ENCODE data around the gene PXYLP1.

The PXYLP1 gene

DNA sequence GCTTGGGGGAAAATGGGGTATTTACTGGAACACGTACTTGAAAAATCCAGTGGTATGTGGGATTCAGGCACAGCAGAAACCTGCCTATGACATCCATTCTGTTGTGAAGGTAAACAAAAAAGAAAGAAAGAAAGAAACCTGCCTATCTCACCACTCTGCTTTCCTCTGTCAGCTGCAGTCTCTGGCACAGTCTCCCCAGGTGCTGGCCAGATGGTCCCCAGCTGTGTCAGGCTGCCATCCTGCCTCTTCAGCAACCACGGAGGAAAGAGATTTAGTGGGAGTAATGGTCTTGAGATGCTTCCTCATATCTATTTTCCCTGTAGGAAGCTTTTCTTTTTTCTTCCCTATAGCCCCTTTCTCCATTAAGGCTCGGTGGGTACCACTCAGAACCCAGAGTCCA is 2.5 kb upstream of the PXYLP1 start:
- TF ChIP-seq, protein P1, sequence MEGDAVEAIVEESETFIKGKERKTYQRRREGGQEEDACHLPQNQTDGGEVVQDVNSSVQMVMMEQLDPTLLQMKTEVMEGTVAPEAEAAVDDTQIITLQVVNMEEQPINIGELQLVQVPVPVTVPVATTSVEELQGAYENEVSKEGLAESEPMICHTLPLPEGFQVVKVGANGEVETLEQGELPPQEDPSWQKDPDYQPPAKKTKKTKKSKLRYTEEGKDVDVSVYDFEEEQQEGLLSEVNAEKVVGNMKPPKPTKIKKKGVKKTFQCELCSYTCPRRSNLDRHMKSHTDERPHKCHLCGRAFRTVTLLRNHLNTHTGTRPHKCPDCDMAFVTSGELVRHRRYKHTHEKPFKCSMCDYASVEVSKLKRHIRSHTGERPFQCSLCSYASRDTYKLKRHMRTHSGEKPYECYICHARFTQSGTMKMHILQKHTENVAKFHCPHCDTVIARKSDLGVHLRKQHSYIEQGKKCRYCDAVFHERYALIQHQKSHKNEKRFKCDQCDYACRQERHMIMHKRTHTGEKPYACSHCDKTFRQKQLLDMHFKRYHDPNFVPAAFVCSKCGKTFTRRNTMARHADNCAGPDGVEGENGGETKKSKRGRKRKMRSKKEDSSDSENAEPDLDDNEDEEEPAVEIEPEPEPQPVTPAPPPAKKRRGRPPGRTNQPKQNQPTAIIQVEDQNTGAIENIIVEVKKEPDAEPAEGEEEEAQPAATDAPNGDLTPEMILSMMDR (IDR thresholded peaks at IDR 0.05), result no peak

DNA sequence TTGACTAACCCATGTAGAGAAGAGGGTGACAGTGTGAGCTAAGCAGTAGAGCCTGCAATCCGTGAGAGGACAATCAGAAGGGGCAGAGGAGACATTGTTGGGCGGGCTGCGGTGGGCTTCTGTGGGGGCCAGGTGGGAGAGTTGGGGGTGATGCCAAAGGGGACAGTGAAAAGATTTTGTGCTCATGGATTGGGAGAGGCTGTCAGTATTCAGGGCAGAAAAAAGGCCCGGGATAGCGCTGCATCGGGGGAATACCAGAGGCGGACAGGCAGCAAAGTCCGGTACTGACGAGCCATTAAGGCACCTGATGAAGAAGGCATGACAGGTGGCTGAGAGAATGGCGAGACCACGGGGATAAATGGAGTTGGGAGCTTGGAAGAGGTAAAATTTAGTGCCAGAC is 1.3 kb upstream of the PXYLP1 start:
- TF ChIP-seq, protein P1 (IDR thresholded peaks at IDR 0.05), result no peak

DNA sequence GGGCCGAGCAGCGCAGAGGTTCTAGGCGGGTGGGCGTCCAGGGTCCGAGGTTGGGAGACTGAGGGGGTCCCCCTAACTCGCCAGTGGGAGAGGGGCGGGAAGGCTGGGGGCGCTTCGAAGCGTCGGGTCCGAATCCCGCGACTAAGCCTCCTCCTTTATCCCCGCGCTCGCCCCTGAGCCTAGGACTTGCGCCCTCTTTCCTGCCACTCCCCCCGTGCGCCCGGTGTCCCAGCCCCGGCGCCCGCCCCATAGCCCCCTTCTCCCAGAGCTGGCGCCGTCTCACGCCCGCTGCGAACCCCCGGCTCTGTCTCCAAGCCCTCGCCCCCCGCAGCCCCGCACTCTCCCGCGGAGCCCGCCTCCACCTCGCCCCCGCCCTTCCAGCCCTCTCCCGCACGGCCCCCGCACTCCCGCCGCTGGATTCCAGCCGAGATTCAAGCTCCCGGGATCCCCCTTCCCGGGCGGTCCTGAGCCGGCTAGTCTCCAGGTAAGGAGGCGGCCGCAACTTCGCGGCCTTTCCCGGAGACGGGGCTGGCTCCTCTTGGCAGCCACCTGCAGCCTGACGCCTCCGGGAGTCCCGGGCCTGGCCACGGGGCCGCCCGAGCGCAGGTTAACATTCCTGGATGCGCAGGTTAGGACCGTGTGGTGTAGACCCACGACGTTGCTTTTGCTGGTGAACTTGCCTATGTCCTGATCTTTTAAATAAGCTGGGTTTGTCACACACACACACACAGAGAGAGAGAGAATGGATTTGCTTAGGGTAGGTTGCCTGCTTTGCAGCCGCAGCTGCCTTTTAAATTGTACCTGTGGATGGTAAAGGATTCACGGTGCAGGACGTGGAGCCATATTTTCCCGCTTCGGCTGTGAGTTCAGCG is 563 bp downstream of the PXYLP1 start:
- TF ChIP-seq, protein P1 (IDR thresholded peaks at IDR 0.05), result 0 out of 2 replicates have a peak, but pooled peaks have one; percentile 1

DNA sequence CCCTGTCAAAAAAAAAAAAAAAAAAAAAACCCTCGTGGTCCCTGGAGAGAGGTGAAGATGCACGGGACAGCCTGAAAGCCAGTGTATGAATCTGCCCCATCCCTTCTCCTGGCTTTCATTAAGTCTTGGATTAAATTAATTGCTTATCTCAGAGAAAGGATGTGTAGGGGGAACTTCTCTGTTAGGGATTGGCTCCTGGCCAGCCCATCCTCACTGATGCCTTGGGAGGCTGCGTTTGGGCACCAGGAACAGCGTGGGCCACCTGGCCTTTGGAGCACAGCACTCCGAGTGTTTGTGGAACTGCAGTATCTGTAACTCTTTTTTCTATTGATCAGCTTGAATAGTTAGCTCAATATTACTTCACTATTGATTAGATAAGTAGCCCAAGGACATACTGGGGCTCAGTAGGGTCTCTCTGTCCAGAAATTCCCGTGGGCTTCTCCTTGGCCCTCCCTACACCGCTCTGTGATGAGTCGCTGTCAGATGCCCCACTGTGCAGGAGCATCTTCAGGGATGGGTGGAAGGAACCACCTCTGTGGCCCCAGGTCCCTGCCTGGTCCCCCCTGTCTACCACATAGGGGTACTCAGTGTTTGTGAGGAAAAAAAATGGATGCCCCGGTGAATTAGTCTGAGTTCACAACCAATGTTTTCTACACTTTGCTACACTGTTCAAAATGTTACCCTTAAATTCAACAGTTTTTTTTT is 2.0 kb downstream of the PXYLP1 start:
- TF ChIP-seq, protein P1 (IDR thresholded peaks at IDR 0.05), result no peak

DNA sequence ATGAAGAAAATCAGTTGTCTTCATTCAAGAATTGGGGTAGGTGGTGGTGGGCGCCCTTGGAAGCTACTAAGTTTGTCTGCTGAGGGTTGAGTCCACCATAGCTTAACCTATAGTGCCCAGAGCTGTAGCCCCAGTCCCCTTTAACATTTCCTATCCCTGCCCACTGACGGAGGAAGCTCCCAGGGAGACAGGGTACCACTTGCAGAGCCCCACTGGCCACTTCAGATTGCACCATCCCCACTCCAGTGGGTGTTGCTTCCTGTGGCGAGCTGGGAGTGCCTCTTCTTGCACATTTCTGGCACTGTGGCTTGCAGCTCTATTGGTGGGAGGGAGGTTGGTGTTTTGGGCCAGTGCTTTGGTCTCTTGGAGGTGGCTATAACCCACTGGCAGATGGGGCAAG is 2.7 kb downstream of the PXYLP1 start:
- TF ChIP-seq, protein P1 (IDR thresholded peaks at IDR 0.05), result no peak

DNA sequence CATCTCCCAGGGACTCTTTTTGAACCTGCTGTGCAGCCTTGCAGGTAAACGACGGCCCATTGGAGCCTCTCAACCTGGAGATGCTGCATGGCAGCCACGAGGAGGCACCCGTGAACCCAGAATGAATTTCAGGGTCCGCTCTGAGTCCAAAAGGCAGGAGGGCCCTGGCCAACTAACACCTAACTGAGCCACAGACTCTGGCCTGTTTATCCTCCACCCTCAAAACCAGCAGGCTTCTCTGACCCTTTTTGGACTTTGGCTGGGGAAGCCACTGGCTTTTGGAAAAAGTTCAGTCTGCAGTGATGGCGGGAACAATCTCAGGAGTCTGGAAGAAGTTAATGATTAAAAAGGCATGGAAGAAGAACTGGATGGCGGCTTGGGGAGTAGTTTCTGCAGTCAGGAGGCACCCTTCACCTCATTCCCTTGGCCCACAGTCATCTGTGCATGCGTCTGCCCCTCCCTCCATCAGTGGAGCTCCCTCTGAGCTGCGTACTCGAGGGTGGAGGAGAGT is 4.1 kb downstream of the PXYLP1 start:
- TF ChIP-seq, protein P1 (IDR thresholded peaks at IDR 0.05), result no peak

DNA sequence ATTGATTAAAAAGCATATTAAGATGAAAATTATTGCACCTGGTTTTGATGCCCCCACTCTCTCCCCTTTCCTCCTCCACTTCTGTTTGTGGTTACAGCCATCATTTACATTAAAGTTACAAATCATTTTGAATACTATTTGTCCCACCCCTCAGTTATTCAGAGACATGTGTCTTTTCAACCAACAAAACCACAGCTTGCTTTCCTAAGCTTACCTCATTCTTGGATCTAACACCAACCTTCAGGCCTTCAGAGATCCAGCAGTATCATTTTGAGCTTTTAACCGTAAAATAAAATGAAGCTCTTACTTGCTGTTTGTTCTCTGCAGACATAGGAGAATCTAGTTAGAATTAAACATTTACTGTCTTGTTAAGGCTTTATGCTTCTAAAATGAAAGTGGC is 4.7 kb downstream of the PXYLP1 start:
- TF ChIP-seq, protein P1 (IDR thresholded peaks at IDR 0.05), result no peak
